ENCODE measurements around the gene MYO1A.
"Not testable (repeated sequence)": the region's sequence is repeated elsewhere in the genome, so short reads cannot be mapped to it uniquely, and the experiment has no call there.

Gene MYO1A

DNA sequence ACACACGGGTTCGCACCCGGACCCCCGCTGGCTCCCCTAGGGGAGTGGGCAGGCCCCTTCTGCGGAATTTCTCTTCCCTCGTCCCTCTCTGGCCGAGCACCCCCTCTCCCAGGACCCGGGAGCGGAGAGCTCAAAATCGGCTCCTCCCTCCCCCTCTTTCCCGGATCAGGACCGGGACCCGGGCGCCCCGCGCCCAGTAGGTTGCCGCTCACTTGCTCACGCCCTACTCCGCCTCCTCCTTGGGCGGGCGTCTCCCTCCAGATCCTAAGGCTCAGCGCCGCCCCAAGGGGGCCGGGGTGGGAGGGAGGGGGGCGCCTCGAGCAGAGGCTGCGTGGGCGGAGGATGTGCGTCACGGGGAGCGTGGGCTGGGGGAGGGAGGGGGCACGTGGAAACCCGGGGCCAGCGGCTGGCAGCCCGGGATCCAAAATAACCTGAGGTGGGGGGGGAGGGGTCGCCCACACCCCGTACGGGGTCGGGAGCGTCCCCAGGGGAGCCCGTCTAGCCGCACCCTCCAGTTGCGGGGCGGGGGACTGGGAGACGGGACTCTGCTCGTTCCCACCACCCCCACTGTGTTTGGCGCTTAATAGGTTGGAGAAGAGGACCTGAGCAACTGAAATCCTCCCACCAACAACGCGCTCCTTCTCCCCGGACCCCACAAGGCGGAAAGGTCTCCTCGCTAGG is 37.2 kb upstream of the MYO1A start:
- DNase-seq: peak; percentile 57

- peak; percentile 50 for DNase-seq
Measured at GRCh38 chr12:57086493-57087009, 36.6 kb upstream of the MYO1A start.

GRCh38 chr12:57085999-57086492 is 36.1 kb upstream of the MYO1A start:
- DNase-seq: no peak

DNA sequence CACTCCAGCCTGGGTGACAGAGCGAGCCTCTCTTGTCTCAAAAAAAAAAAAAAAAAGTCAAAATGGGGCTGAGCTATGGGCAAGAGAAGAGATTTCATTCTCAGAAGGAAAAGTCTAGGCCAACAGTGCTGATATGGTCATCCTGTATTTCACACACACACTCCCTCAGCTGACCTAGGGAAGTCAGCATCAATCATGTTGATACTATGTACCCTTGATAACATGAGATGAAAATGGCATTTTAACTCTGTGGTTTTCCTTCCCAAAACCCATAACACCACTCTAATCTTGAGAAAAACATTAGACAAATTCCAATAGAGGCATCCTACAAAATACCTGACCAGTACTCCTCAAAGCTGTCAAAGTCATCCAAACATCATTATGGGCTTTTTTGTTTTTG is 30.9 kb upstream of the MYO1A start:
- no peak for DNase-seq

GRCh38 chr12:57079821-57080220 is 29.9 kb upstream of the MYO1A start:
- no peak for DNase-seq

GRCh38 chr12:57078519-57079404 is 28.8 kb upstream of the MYO1A start, which contains the start of gene NEMP1:
Gene NEMP1, minus strand, starts transcription at chr12:57078791. Its CDS starts 46 bp downstream, at chr12:57078745.
- peak; percentile 100 for DNase-seq

DNA sequence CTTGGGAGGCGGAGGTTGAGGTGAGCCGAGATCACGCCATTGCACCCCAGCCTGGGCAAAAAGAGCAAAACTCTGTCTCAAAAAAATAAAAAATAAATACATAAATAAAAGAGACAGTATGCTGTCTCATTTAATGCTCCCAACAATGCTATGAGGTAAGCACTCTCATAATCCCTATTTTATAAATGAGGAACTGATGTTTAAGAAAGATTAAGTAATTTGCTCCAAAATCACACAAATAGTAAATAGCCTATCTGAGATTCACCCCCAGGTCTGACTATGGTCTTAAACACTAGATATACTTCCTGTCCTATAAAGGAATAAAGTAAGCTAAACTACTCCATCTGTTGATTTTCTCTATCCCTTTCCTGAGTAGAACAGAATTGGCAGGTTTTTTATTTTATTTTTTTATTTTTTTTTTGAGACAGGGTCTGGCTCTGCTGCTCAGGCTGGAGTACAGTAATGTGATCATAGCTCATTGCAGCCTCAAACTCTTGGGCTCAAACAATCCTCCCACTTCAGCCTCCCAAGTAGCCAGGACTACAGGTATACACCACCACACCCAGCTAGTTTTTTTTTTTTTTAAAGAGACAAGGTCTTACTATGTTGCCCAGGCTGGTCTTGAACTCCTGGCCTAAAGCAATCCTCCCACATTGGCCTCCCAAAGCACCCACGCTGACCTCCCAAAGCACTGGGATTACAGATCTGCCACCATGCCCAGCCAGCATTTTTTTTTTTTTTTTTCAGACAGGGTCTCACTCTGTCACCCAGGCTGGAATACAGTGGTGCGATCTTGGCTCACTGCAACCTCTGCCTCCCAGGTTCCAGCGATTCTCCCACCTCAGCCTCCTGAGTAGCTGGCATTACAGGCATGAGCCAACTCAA is 23.9 kb upstream of the MYO1A start:
- DNase-seq: not testable (repeated sequence)

- no peak for DNase-seq
Measured at GRCh38 chr12:57072661-57073060, 22.7 kb upstream of the MYO1A start.

GRCh38 chr12:57069523-57069922 is 19.6 kb upstream of the MYO1A start:
- peak; percentile 84 for DNase-seq

- DNase-seq: no peak
Measured at GRCh38 chr12:57066245-57066644, 16.3 kb upstream of the MYO1A start.

DNA sequence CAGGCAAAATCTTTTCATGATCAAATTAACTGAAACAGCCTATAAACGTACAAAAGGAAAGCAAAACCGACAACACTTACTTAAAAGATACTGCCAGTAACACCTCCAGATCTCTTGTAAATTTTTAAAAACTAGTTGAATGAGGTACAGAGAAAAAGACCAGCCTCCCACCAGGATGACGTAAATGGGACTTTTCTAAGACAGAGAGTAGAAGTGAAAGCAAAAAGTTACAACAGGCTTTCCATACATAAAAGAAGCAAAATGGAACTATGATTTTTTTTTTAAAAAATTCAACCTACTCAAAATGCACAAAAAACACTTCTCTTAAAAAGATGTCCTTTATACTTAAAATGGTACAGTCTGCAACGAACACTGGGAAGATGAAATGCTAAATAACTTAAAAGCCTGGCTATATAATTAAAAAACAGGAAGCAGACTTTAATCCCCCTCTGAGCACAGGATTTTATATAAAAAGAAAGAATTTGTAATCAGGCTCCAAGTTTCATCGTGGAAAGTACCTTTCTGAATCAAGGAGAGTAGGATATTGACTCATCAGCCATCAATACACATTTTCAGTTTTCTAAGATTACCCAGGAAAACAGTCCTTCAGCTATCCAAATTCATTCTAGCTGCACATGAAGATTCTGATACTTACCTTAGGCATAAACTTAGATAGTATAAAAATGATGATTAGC is 14.2 kb upstream of the MYO1A start:
- DNase-seq: no peak

DNA sequence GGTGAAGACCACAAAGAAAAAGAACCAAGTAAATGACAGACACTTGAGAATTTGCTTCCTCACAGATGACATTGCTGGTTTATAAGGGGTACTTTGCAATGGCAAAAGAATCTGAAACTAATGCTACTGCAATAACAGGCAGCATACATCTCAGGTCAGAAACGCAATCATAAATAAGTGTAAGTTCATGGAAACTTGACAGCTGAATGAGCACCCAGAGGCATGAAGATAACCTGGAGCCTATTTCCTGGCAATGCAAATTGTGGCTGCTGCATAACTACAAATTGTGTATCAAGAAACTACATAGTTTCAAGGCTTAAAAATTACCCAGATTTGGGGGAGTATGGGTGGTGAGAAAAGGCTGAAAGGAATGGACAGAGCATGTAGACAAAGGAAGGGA is 8.5 kb upstream of the MYO1A start:
- no peak for DNase-seq

GRCh38 chr12:57057067-57057751 is 7.3 kb upstream of the MYO1A start:
- no peak for DNase-seq

GRCh38 chr12:57055824-57056223 is 5.9 kb upstream of the MYO1A start:
- DNase-seq: no peak

DNA sequence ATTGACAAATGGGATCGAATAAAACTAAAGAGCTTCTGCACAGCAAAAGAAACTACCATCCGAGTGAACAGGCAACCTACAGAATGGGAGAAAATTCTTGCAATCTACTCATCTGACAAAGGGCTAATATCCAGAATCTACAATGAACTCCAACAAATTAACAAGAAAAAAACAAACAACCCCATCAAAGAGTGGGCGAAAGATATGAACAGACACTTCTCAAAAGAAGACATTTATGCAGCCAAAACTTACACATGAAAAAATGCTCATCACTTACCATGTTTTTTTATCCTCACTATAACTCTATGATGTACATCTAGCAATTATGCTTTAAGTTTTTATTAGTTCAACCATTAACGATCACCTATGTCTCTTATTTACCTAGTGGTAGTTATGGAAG is 4.0 kb upstream of the MYO1A start:
- DNase-seq: not testable (repeated sequence)

DNA sequence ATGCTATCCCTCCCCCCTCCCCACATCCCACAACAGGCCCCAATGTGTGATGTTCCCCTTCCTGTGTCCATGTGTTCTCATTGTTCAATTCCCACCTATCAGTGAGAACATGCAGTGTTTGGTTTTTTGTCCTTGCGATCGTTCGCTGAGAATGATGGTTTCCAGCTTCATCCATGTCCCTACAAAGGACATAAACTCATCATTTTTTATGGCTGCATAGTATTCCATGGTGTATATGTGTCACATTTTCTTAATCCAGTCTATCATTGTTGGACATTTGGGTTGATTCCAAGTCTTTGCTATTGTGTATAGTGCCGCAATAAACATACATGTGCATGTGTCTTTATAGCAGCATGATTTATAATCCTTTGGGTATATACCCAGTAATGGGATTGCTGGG is 3.2 kb upstream of the MYO1A start:
- not testable (repeated sequence) for DNase-seq

GRCh38 chr12:57051011-57051410 is 1.1 kb upstream of the MYO1A start:
- DNase-seq: no peak

GRCh38 chr12:57049119-57049446 is 846 bp downstream of the MYO1A start:
- DNase-seq: no peak

- no peak for DNase-seq
Measured at GRCh38 chr12:57048423-57049118, 1.4 kb downstream of the MYO1A start.

DNA sequence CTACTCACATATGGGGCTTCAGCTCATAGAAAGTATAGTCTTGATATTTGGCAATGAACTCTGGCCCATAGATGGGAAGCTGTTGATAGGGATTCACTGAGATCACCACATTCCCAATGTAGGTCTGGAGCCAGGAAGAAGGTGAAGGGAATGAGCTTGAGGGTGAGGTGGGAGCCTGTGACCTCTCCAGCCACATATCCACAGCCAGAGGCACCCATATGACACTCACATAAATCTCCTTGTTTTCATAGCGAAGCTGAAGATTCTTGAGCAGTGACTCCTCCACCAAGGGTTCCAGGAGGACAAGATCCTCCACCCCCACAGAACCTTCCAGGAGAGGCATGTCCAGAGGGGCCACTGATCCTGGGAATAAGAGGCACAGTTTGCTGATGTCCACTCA is 1.9 kb downstream of the MYO1A start:
- DNase-seq: no peak
